Lung (tissue), 12 donors: ENCODE data around the gene CSNK1A1. TPM values are rescaled to one million over a fixed set of nuclear protein-coding genes. Genes with fewer than 3 reads are reported as not detected.
A peak's percentile ranks its signal among the peaks of the same experiment; 100 is the strongest.

Experiments used
- ATAC-seq: fragments of 200-7000 bp; cut with Tn5 transposase; one replicate; pipeline ENCODE4 v1.9.1; 2020; ENCODE audit warnings: moderate number of reproducible peaks; ENCODE audit not compliant: insufficient read depth, low FRiP score
- DNase-seq, 3 donors: peaks; one replicate each; pipeline ENCODE4 v3.0.0-alpha.2; 2013 to 2017
- H3K27ac ChIP-seq, 2 donors: one replicate each; pipeline ENCODE4 v1.5.1; 2013; ENCODE audit warnings: mild to moderate bottlenecking in 2 of 2, moderate library complexity in 2 of 2, control low read depth in 1 of 2, inconsistent platforms in 1 of 2, low read depth in 1 of 2, low read length in 1 of 2
- H3K27me3 ChIP-seq, 3 donors: one replicate each; pipeline ENCODE4 v1.5.1; 2013; ENCODE audit warnings: low read length in 2 of 3; ENCODE audit not compliant: control insufficient read depth in 3 of 3, insufficient read depth in 3 of 3
- H3K36me3 ChIP-seq, 4 donors: one replicate each; pipeline ENCODE4 v1.5.1; 2013; ENCODE audit warnings: low read length in 4 of 4, mild to moderate bottlenecking in 1 of 4, moderate library complexity in 1 of 4; ENCODE audit not compliant: control insufficient read depth in 4 of 4, insufficient read depth in 4 of 4
- H3K4me1 ChIP-seq, 5 donors: one replicate each; pipeline ENCODE4 v1.5.1; 2013; ENCODE audit warnings: low read length in 5 of 5, mild to moderate bottlenecking in 2 of 5, moderate library complexity in 1 of 5; ENCODE audit not compliant: control insufficient read depth in 5 of 5, insufficient read depth in 5 of 5
- H3K4me3 ChIP-seq: one replicate; pipeline ENCODE4 v1.5.1; 2013; ENCODE audit warnings: mild to moderate bottlenecking, control low read depth, moderate library complexity
- H3K9ac ChIP-seq, 2 donors: one replicate each; pipeline ENCODE4 v1.5.1; 2013; ENCODE audit warnings: low read length in 2 of 2, control low read depth in 1 of 2; ENCODE audit not compliant: insufficient read depth in 1 of 2
- H3K9me3 ChIP-seq, 4 donors: one replicate each; pipeline ENCODE4 v1.5.1; 2013; ENCODE audit warnings: low read length in 3 of 4, mild to moderate bottlenecking in 1 of 4, moderate library complexity in 1 of 4; ENCODE audit not compliant: control insufficient read depth in 4 of 4, insufficient read depth in 3 of 4
- WGBS, 2 donors: extraction: QIAGEN DNeasy Blood & Tissue Kit; methylation state at CpG; one replicate each; pipeline ENCODE4 v1.1.7; 2013; 5-methylcytosine and 5-hydroxymethylcytosine counted together
- polyA plus RNA-seq, 2 donors: library from polyadenylated mRNA; stranded (reverse); fragments of 200-250 nt; gene quantifications; one replicate each; pipeline ENCODE4 v1.2.1, GENCODE V29; 2013
- total RNA-seq, 2 donors: library from RNA; depleted of rRNA in 1 of 2; stranded (reverse); fragments of >200 nt in 1 of 2; gene quantifications; one replicate each; pipeline ENCODE4 v1.2.1, GENCODE V29; 2014 to 2021
- TF ChIP-seq, protein P1 (sequence below): IDR thresholded peaks from 2 replicates; pipeline ENCODE4 v1.5.1; 2012; ENCODE audit warnings: mild to moderate bottlenecking; ENCODE audit errors: control extremely low read depth, extremely low read depth
- donor health status: control.
- donor health status: control.
- donor health status: Bipolar disorder and iron deficiency.
- donor health status: healthy.
- donor health status: DM: yes; HTN: yes; CAD: no.

The CSNK1A1 gene
- total and polyA plus RNA-seq, 4 donors = 48.6 to 299 (median 193) TPM

DNA sequence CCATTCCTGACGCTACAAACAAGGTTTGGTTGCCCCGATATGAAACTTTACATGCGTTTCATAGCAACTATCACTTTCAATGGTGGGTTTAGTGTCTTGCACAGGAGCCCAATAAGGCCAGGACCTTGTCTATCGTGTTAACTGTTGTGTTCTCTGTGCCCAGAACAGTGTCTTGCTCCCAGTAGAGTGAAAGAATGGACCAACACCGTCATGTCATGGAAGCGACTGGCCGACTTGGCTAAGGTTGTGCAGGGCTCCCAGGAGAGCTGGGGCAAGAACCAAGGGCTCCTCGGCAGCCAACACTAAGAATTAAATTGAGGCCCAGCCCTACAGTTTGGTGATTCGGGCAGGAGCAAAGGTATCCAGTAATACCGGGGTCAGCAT, 29.6 kb upstream of the CSNK1A1 start:
- peak overlapping the region; percentile 84 to 97 for H3K27ac ChIP-seq
- WGBS, 2 donors = 41 to 50% methylated on average over 10 of the region's 10 CpGs
- peak overlapping the region in 1 of 2 donors; percentile 28 for H3K9ac ChIP-seq
- H3K4me1 ChIP-seq = peaks cover 0 to 31% (median 14%) of the 10 kb centered on the region in 5 donors
- H3K9me3 ChIP-seq = no peaks in the 10 kb centered on the region
- TF ChIP-seq, protein P1, sequence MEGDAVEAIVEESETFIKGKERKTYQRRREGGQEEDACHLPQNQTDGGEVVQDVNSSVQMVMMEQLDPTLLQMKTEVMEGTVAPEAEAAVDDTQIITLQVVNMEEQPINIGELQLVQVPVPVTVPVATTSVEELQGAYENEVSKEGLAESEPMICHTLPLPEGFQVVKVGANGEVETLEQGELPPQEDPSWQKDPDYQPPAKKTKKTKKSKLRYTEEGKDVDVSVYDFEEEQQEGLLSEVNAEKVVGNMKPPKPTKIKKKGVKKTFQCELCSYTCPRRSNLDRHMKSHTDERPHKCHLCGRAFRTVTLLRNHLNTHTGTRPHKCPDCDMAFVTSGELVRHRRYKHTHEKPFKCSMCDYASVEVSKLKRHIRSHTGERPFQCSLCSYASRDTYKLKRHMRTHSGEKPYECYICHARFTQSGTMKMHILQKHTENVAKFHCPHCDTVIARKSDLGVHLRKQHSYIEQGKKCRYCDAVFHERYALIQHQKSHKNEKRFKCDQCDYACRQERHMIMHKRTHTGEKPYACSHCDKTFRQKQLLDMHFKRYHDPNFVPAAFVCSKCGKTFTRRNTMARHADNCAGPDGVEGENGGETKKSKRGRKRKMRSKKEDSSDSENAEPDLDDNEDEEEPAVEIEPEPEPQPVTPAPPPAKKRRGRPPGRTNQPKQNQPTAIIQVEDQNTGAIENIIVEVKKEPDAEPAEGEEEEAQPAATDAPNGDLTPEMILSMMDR = no peak
- H3K36me3 ChIP-seq = no peaks in the 10 kb centered on the region
- H3K27me3 ChIP-seq = peaks cover 0 to 4% (median 0%) of the 10 kb centered on the region in 3 donors
- DNase-seq (no peak), ATAC-seq (peak; percentile 32)
- peak overlapping the region; percentile 45 for H3K4me3 ChIP-seq

DNA sequence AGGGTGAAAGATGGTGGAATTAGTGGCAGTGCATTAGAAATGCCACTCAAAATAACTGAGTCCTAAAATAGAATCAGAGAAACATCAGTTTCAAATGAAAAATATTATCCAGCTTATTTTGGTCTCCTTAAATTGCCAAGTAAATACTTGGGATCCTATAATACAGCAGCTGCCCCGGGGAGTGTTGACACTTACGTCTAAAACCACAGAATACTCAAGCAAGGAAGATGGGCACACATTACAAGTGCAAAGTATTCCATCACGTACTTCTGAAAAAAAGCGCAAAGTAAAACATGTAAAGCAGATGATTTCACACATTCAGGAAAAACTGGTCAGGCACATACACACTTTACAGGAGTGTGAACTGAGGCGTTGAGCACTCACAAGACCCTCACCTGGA, 27.7 kb upstream of the CSNK1A1 start:
- WGBS, 2 donors = 66 to 87% methylated on average over 5 of the region's 5 CpGs

DNA sequence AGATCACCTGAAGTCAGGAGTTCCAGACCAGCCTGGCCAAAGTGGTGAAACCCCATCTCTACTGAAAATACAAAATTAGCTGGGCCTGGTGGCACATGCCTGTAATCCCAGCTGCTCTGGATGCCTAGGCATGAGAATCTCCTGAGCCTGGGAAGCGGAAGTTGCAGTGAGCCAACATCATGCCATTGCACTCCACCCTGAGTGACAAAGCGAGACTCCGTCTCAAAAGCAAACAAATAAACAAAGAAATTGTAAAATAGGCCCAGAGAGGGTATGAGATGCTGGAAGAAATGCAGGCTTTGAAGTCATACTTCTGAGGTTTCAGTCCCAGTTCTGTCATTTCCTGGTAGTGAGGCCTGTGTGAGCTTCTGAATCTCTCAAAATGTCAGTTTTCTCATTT, 24.8 kb upstream of the CSNK1A1 start:
- H3K27me3 ChIP-seq = peaks cover 0 to 4% (median 0%) of the 10 kb centered on the region in 3 donors
- no peaks in the 10 kb centered on the region for H3K9me3 ChIP-seq
- no peak overlapping the region for H3K27ac ChIP-seq
- peaks cover 0 to 6% (median 0%) of the 10 kb centered on the region in 5 donors for H3K4me1 ChIP-seq
- DNase-seq = no peak
- H3K9ac ChIP-seq = no peak overlapping the region
- TF ChIP-seq, protein P1 = no peak
- no peak for ATAC-seq
- 86 to 89% methylated on average over 3 of the region's 3 CpGs for WGBS, 2 donors
- H3K4me3 ChIP-seq = no peak overlapping the region
- no peaks in the 10 kb centered on the region for H3K36me3 ChIP-seq

More for the DNA sequence above, 27.7 kb upstream of the CSNK1A1 start:
- Histone ChIP-seq H3K4me3 (no peak overlapping the region), H3K9ac (no peak overlapping the region), H3K9me3 (no peaks in the 10 kb centered on the region), H3K27ac (no peak overlapping the region), H3K36me3 (no peaks in the 10 kb centered on the region), H3K27me3 (peaks cover 0 to 4% (median 0%) of the 10 kb centered on the region in 3 donors), H3K4me1 (peaks cover 0 to 24% (median 10%) of the 10 kb centered on the region in 5 donors)
- DNase-seq (peak in 1 of 3 donors; percentile 11), ATAC-seq (no peak)
- TF ChIP-seq, protein P1 = no peak

DNA sequence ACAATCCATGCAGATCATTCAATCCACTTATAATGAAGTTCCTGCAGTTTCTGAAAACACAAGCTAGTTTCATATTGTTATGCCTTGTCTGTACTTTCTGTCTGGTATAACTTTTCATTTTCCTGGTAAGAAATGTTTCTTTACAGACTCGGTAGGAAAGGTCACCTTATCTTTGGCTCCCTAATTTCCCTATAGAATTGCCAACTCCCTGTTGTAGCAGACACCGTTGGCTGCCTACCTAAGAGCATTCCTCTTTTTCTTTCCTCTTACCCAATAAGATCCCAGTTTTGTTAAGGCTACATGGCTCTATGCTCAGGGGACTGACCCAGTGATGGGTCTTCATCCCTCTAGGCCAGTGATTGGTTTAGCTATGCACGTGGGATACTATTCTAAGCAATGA, 23.9 kb upstream of the CSNK1A1 start:
- no peak for ATAC-seq
- H3K4me3 ChIP-seq = no peak overlapping the region
- TF ChIP-seq, protein P1 = no peak
- H3K4me1 ChIP-seq = peaks cover 0 to 2% (median 0%) of the 10 kb centered on the region in 5 donors
- no peaks in the 10 kb centered on the region for H3K27me3 ChIP-seq
- no peaks in the 10 kb centered on the region for H3K9me3 ChIP-seq
- DNase-seq = no peak
- no peaks in the 10 kb centered on the region for H3K36me3 ChIP-seq
- no peak overlapping the region for H3K27ac ChIP-seq
- WGBS, 2 donors = 82% methylated on average over 3 of the region's 3 CpGs
- no peak overlapping the region for H3K9ac ChIP-seq
